Measurements from ENCODE around the gene CTDSPL.
"Not testable (repeated sequence)": the region's sequence is repeated elsewhere in the genome, so short reads cannot be mapped to it uniquely, and the experiment has no call there.

DNA sequence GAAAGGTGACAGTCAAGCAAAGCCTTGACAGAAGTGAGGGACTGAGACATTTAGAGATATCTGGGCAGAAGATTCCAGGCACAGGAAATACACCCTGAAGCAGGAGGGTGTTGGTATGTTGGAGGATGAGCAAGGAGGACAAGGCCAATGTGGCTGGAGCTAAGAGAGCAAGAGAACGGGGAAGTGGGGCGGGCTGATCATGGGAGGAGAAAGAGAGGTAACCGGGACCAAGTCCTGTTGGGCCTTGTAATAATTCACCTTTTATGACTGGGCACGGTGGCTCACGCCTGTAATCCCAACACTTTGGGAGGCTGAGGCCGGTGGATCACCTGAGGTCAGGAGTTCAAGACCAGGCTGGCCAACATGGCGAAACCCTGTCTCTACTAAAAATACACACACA is 171.9 kb downstream of the CTDSPL start:
- not testable (repeated sequence) for TF ChIP-seq POLR2A, CTCF (IDR thresholded peaks at IDR 0.05)

All from prostate gland (tissue), 2 donors.